HepG2 (cell line): ENCODE measurements around the gene CFAP92. TPM values are rescaled to one million over a fixed set of nuclear protein-coding genes. Genes with fewer than 3 reads are reported as not detected.
A peak's percentile ranks its signal among the peaks of the same experiment; 100 is the strongest.

Source experiments
- ETV5 ChIP-seq: IDR thresholded peaks from 2 replicates; pipeline ENCODE4 v1.6.1; 2018; ENCODE audit warnings: missing biosample characterization, missing genetic modification reagents, inconsistent platforms, borderline replicate concordance
- FOXA3 ChIP-seq: IDR thresholded peaks from 2 replicates; pipeline ENCODE4 v1.6.1; 2016; ENCODE audit warnings: missing genetic modification reagents, missing compliant biosample characterization
- GATAD2A ChIP-seq: IDR thresholded peaks from 2 replicates; pipeline ENCODE4 v1.6.1; 2016
- IRF2 ChIP-seq: IDR thresholded peaks from 2 replicates; pipeline ENCODE4 v1.6.1; 2018; ENCODE audit warnings: missing genetic modification reagents, missing compliant biosample characterization
- MATR3 ChIP-seq: sonication (generic); formaldehyde crosslinking; IDR thresholded peaks from 2 replicates; pipeline ENCODE4 v1.4.0; 2020; ENCODE audit warnings: missing genetic modification reagents
- MXD3 ChIP-seq: IDR thresholded peaks from 2 replicates; pipeline ENCODE4 v1.6.1; 2016; ENCODE audit warnings: mild to moderate bottlenecking, missing biosample characterization, missing genetic modification reagents
- NCOA2 ChIP-seq: sonication (generic); formaldehyde crosslinking; IDR thresholded peaks from 2 replicates; pipeline ENCODE4 v1.8.0; 2022; ENCODE audit warnings: inconsistent platforms
- NR2F6 ChIP-seq, 2 experiments: IDR thresholded peaks; 2 replicates each; pipeline ENCODE4 v1.6.1; 2016; ENCODE audit warnings: antibody characterized with exemption in 1 of 2, mild to moderate bottlenecking in 1 of 2
- PAX8 ChIP-seq: sonication (generic); formaldehyde crosslinking; IDR thresholded peaks from 2 replicates; pipeline ENCODE4 v1.8.0; 2022; ENCODE audit warnings: mild to moderate bottlenecking, missing genetic modification reagents, borderline replicate concordance
- PAXIP1 ChIP-seq: sonication (generic); formaldehyde crosslinking; conservative IDR thresholded peaks from 2 replicates; pipeline ENCODE4 v1.4.0; 2020; ENCODE audit warnings: mild to moderate bottlenecking, missing genetic modification reagents, moderate library complexity
- SKIL ChIP-seq: sonication (generic); formaldehyde crosslinking; IDR thresholded peaks from 2 replicates; pipeline ENCODE4 v1.8.0; 2022; ENCODE audit warnings: missing genetic modification reagents, mild to moderate bottlenecking, moderate library complexity, borderline replicate concordance
- SP1 ChIP-seq, 2 experiments: fragments of 450-650 bp in 1 of 2; sonication (generic) in 1 of 2; formaldehyde crosslinking in 1 of 2; IDR thresholded peaks; 2 replicates each; pipeline versions ENCODE4 v1.4.0 to v1.6.1; 2016 to 2020; ENCODE audit warnings: missing genetic modification reagents in 1 of 2
- USF2 ChIP-seq, 2 experiments: sonication (generic) in 1 of 2; formaldehyde crosslinking in 1 of 2; IDR thresholded peaks; 2 replicates each; pipeline versions ENCODE4 v1.5.1 to v1.6.1; 2011 to 2020; ENCODE audit warnings: borderline replicate concordance in 1 of 2, low read depth in 1 of 2, low read length in 1 of 2, mild to moderate bottlenecking in 1 of 2, missing genetic modification reagents in 1 of 2, moderate library complexity in 1 of 2
- ZNF20 ChIP-seq: sonication (generic); formaldehyde crosslinking; IDR thresholded peaks from 2 replicates; pipeline ENCODE4 v1.4.0; 2020; ENCODE audit warnings: mild to moderate bottlenecking, moderate library complexity, missing genetic modification reagents
- ZNF546 ChIP-seq: sonication (generic); formaldehyde crosslinking; conservative IDR thresholded peaks from 2 replicates; pipeline ENCODE4 v1.8.1; 2023; ENCODE audit warnings: mild to moderate bottlenecking, missing genetic modification reagents
- ZNF577 ChIP-seq: sonication (generic); formaldehyde crosslinking; IDR thresholded peaks from 2 replicates; pipeline ENCODE4 v1.4.0; 2020; ENCODE audit warnings: mild to moderate bottlenecking, low read depth, missing genetic modification reagents, borderline replicate concordance
- ZNF614 ChIP-seq: IDR thresholded peaks from 2 replicates; pipeline ENCODE4 v1.6.1; 2018; ENCODE audit warnings: missing biosample characterization, missing genetic modification reagents, inconsistent platforms, borderline replicate concordance
- ZNF644 ChIP-seq: IDR thresholded peaks from 2 replicates; pipeline ENCODE4 v1.6.1; 2016; ENCODE audit warnings: low read depth
- polyA plus RNA-seq, 8 experiments: library from polyadenylated mRNA; depleted of rRNA in 3 of 8; stranded (reverse) in 7 of 8; unstranded in 1 of 8; fragments of >200 nt; fragmentation: Illumina TruSeq in 4 of 8; extraction: Trizol in 4 of 8; gene quantifications; 2 replicates each; pipeline versions ENCODE4 v1.2.1 to v1.2.3, GENCODE V29; 2011 to 2016; ENCODE audit warnings: low read depth in 4 of 8, missing spikeins in 1 of 8, mixed read lengths in 1 of 8; ENCODE audit not compliant: insufficient read depth in 1 of 8
- total RNA-seq, 5 experiments: library from RNA; depleted of rRNA; stranded (reverse); fragments of >200 nt; fragmentation: Illumina TruSeq; extraction: Trizol; gene quantifications; 2 replicates each; pipeline ENCODE4 v1.2.3, GENCODE V29; 2016; ENCODE audit warnings: low read depth in 1 of 5
- TF ChIP-seq, protein P1 (sequence below): sonication (generic); formaldehyde crosslinking; IDR thresholded peaks from 2 replicates; pipeline ENCODE4 v1.4.0; 2020; ENCODE audit warnings: missing genetic modification reagents

The CFAP92 gene
- total and polyA plus RNA-seq, 2 of the 13 experiments (the other 11 are each of a cell fraction or from before 2014, with no cell fraction given): 0.18 to 0.46 TPM

- TF ChIP-seq, protein P1, sequence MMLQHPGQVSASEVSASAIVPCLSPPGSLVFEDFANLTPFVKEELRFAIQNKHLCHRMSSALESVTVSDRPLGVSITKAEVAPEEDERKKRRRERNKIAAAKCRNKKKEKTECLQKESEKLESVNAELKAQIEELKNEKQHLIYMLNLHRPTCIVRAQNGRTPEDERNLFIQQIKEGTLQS (CRISPR knock-in tag): no peak
- TF ChIP-seq ZNF614 (CRISPR knock-in tag) (peak; percentile 41; the same call in 1 of the 2 replicates), FOXA3 (CRISPR knock-in tag) (peak; percentile 18; the same call in 1 of the 2 replicates), ZNF577 (CRISPR knock-in tag) (no peak), ETV5 (CRISPR knock-in tag) (no peak; the same call in 1 of the 2 replicates), MATR3 (CRISPR knock-in tag) (no peak), NCOA2 (peak; percentile 18; the same call in 1 of the 2 replicates), SP1 (IDR thresholded peaks at IDR 0.05) (no peak), SP1 (CRISPR knock-in tag; IDR thresholded peaks at IDR 0.05) (no peak), MXD3 (CRISPR knock-in tag) (0 out of 2 replicates have a peak, but pooled peaks have one; percentile 44), GATAD2A (CRISPR knock-in tag) (peak; percentile 54), NR2F6 (IDR thresholded peaks at IDR 0.05) (no peak), NR2F6 (CRISPR knock-in tag; IDR thresholded peaks at IDR 0.05) (0 out of 2 replicates have a peak, but pooled peaks have one; percentile 43), PAX8 (CRISPR knock-in tag) (no peak), SKIL (no peak), ZNF644 (CRISPR knock-in tag) (peak; percentile 70), IRF2 (CRISPR knock-in tag) (no peak), ZNF546 (CRISPR knock-in tag) (no peak), ZNF20 (CRISPR knock-in tag) (no peak), USF2 (IDR thresholded peaks at IDR 0.05; ENCODE audit: low read depth, low read length) (peak; percentile 44), USF2 (CRISPR knock-in tag; IDR thresholded peaks at IDR 0.05; ENCODE audit: borderline replicate concordance) (no peak), PAXIP1 (peak; percentile 72)
Observed at GRCh38 chr3:128942161-128942952, 51.5 kb downstream of the CFAP92 start (continued).
